Iris pigment epithelial cell (primary cell): ENCODE data around the gene RMDN2.

Experiments used
- DNase-seq: peaks from one replicate; pipeline ENCODE4 v3.0.0-alpha.2; 2011; ENCODE audit warnings: low read depth

The RMDN2 gene, protein sequence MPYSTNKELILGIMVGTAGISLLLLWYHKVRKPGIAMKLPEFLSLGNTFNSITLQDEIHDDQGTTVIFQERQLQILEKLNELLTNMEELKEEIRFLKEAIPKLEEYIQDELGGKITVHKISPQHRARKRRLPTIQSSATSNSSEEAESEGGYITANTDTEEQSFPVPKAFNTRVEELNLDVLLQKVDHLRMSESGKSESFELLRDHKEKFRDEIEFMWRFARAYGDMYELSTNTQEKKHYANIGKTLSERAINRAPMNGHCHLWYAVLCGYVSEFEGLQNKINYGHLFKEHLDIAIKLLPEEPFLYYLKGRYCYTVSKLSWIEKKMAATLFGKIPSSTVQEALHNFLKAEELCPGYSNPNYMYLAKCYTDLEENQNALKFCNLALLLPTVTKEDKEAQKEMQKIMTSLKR

DNA sequence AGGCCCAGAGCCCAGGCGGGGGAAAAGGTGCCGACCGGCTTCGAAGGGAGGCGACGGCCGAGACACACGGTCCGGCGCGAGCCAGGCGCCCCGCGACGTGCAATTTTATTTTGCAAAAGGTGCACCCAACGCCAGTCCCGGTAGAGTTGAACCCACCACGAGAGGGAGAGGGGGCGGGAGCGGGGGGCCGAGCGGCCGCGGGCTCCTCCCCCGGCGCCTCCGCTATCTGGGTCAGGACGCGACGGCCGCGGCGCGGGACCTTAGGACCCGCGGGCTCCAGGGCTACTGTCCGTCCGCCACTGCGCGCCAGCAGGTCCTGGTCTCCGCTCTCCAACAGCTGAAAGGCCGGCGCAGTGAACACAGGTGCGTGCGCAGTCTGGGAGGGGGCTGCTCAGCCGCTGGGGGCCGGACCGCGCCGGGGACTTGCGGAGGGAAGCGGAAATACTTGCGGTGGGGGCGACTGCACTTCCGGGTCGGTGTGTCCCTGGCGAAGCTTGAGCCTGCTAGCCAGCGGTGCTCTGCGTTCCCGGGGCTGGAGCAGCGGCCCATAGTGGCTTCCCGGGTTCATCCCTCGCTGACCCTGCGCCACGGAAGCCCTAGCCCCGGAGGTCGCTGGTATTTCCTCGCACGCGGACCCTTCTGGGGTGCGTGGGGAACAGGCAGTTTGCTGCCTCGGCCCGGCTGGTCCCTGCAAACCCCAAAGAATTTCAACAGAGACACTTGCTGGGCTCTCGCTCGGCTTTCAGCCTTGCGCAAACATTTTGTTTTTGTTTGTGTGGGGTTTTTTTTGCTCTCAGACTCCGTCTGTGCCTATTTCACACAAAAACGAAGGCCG is at the start of gene RMDN2:
Gene RMDN2, plus strand, starts transcription at position 225 of the 835 bp plus-strand sequence. CDS start 3,991 bp downstream, outside the sequence.
- DNase-seq, result peak; percentile 91

DNA sequence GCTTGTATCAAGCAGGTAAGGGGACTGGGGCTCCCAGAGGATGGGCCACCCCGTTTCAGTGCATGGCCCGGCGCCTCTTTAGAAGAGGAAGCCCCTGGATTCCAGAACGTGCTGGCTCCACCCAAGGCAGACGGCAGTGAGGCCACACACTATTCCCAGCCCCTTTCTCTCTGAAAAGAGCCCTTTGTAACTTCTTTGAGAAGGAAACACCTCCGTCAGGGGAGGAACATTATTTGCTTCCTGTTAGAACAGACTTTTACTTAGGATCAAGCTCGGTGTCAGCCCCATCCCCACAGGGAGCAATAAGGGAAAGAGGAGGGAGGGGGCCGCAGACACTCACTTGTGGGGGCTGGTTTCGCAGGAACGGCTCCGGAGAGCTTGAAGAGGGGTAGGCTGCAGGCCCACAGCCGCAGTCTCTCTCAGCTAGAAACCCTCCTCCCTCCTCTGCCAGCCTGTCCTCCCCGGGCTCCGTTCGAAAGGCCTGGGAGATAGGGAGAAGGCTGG is 49.6 kb upstream of the RMDN2 start:
- no peak for DNase-seq

DNA sequence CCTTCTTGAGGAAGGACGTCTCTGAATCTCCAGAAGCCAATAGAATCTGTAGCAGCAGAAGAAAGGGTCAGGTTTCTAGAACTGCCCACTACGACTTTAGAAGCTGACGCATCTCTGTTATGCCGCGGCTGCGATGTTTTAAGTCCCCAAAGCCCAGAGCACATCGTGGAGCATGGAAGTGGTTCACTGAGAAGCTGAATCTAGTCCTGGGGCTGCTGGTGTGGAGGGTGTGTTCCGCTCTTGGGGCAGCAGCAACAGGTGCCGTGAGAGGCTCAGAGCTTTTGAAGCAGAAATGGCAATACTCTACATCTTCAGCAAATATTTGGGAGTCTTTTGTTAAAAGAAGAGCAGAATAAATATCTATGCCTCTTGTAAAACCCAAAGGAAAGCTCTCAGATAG is 48.9 kb upstream of the RMDN2 start:
- DNase-seq, result no peak

DNA sequence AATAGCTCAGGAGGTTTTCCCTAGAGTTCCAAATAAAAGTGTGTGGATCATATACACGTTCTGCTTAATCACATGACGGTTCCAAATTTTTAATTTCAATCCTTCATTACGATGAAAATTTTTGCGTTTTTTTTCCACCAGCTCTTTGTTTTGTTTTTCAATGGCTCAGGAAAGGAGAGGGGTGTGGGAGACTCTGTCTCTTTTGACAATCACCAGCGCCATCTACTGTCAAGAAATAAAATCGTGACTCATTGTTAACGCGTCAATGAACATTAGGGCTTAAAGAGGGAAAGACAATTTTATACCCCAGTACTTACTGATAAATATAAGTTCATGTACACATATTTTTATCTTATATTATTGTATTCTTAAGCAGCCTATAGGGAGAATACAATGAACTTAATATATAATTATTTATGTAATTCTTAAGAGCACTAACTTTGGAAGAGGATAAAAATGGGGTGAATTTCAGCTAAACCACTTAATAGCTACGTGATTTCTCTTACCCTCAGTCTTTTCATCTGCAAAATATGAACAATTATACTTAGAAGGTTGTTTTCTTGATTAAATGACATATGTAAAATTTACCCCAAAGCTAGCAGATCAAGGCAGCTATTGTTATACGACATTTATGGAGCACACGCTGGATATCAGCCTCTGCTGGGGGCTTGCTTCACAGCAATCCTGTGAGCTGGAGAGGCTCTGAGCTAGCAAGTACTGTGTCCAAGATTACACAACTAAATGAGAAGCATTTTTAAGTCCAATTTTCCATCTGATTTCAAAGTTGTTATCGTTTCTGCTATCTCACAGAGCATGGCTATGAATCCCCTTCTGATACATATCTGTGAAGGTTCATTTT is 47.4 kb upstream of the RMDN2 start:
- peak; percentile 63 for DNase-seq

DNA sequence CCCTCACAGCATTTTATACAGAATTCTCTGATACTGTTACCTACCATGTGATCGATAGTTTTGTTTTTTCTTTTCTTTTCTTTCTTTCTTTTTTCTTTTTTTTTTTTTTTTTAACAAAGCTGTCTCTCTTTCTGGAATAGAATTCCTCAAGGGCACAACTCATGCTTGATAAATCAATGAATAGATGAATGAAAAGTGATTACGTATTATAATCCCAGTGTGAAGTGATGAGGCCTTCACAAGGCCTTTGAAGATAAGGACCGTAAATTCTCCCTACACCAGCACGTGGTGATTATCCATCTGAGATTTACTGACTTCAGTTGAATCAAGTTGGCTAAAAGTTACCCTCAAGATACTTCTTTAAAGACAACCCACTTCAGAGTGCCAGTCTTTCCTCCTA is 46.6 kb upstream of the RMDN2 start:
- no peak for DNase-seq

DNA sequence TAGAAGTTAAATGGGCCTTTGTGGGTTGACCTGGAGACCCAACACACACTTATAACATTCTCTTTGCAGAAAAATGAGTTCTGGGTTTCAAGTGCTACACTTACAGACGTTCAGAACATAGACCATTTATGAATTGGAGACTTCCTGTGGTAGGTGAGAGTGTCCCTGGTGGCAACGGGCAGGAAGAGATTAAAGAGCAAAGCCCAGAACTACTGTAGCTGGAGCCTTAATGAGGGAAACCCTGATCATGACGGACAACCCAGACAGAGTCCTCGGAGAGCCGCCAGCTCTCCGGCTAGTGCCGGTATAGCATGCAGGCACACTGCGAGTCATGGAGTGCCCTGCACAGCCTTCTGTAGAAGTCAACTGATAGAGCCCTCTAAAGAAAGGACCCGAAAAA is 44.5 kb upstream of the RMDN2 start:
- no peak for DNase-seq

DNA sequence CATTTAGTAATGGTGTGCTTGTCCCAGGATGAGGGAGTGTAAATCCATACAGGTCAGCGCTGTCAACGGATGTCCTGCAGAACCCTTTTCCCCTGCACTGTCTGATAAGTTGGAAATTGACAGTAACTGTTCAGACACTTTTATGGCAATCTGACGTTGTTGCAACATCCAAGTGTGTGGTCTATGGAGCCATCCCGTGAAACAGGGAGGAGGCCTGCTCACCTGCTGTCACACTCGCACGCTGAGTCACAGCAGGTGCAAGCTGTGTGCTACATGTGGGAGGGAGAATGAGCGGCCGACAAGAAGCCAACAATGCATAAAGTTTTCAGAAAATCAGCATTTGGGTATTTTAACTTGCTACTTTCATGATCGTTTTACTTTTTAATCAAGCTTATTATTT is 43.7 kb upstream of the RMDN2 start:
- DNase-seq, result no peak

DNA sequence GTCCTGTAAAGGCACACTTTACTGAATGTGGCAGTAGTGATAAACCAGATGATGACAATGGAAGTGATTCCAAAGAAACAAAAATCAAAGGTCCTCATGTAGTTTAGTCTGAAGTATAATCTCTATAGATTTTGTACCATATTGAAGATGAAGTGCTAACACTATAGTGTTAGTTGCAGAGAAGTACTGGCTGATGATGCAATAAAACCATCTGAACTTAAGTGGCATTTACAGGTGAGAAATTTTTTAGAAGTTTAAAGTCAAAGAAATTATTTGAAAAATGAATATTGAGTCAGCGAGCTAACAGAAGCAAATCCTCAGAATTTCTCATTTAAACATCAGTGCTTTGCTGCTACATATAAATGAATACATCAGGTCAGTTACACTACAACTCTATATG is 43.1 kb upstream of the RMDN2 start:
- no peak for DNase-seq

DNA sequence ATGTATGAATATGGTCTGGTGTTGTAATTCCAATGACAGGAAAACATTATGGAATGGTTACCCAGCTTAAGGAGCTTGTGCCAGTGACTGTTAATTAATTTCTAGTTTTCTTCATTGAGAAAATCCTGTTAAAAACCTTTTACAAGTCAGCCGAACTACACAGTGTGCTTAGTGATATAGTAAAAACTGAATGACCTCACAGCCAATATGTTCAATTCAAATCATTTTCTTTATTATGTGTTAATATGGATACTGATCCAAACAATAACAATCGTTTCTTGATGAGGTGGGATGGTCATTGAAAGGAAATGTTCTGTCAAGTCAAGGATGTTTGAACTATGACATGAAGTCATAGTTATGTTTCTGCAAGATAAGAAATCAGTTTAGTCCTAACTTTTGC is 41.6 kb upstream of the RMDN2 start:
- no peak for DNase-seq

DNA sequence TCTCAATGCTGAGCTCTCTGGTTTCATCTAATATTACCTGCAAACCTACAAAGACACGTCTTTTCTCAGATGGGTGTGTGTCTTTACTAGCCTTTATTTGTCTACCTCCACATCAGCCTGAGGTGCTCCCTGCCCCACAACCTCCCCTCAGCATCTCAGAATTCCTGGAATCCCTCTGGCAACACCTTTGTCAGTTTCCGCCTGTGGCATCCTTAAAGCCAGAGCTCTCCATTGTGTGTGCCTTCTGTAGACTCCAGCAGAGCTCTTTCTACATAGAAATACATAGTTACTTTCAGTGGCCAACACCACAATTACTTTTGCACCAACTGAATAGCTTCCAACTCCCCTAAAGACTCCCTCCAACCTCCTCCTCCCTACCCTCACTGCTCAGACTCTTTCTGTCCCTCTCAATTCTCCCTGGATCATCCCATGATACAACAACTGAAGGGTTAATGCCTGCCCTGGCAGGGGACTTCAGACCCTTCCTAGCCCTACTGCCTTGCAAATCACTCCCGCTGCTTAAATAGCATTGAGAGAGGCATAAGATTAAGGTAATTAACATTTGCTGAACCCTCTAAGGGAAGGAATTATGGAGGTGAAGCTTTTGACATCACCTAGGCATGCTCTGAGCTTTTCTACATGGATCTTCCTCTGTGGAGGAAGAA is 39.6 kb upstream of the RMDN2 start:
- no peak for DNase-seq

DNA sequence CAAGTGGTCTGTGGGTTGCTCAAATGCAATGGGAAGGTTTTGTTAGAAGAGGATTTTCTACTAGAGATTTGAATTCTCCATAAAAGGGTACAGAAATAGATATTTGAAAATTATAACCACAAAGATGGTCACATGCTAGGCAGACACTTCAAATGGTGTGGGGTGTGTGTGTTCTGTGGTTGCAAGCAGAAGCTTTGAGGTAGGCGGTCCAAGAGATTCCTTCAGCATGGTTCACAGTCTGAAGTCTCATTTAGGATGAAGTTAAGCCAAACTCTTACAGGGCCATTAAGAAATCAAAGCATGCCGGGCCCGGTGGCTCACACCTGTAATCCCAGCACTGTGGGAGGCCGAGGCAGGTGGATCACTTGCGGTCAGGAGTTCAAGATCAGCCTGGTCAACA is 38.3 kb upstream of the RMDN2 start:
- peak; percentile 92 for DNase-seq

DNA sequence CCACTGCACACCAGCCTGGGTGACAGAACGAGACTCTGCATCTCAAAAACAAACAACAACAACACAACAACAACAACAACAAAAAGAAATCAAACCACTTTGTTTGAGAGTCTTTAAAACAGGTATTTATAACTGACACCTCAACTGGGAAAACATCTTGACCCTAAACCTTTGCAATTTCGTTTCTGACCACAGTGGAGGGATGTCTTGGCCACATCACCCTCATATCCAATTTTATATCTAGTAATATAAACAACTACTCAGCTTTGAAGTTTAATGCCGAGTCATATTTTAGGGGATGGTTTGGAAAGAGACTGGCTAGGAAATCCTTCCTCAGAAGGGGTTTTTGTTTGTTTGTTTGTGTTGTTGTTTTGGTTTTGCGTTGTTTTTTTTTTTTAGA is 37.8 kb upstream of the RMDN2 start:
- DNase-seq, result no peak

DNA sequence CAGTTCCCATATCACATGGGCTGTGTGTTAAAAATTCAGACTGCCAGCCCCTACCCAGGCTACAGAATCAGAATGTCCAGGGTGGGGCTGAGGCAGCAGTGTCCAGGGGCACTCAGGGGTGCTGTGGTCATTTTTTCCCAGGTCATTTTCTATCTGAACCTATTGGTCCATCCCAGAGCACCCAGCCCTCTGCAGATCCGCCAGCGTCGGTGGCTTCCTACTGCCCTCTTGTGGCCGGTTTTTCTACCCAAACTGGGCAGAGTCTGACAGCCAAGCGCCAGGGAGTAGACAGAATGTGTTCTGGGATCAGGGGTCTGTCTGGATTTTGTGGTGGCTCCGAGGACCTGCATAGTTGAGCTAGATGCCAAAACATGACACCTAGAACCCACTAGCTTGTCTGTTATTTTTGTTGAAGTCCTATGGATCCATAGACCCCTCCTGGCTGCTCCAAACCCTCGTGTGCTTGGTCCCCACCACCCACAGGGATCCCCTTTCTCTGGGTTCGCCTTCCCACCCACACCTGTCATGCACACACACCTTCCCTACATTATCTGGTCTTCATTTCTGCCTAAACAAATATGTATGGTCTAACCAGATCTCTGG is 34.1 kb upstream of the RMDN2 start:
- peak; percentile 68 for DNase-seq

DNA sequence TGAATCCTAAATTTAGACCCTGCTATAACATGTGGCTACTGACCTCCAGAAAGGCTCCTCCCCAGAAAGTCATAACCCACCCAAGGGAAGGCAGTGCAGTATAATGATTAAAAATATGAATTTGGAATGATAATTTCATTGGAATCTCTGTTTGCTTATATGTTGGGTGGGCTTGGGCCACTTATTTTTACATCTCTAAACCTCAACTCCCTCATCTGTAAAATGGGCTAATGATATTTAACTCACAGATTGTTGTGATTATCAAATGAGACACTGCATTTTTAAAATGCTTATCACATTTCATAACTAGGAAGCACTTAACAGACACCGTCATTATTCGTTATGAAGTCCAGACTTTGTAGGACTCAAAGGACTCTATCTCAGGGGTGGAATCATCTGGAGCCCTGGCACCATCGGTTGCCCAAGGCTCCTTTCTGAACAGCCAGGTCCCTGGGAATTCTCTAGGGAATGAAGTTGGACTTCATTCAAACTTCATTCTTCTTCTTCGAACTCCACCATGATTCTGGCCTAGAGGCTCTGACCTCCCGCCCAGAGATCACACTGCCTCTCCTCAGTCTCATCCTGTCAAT is 33.1 kb upstream of the RMDN2 start:
- no peak for DNase-seq

DNA sequence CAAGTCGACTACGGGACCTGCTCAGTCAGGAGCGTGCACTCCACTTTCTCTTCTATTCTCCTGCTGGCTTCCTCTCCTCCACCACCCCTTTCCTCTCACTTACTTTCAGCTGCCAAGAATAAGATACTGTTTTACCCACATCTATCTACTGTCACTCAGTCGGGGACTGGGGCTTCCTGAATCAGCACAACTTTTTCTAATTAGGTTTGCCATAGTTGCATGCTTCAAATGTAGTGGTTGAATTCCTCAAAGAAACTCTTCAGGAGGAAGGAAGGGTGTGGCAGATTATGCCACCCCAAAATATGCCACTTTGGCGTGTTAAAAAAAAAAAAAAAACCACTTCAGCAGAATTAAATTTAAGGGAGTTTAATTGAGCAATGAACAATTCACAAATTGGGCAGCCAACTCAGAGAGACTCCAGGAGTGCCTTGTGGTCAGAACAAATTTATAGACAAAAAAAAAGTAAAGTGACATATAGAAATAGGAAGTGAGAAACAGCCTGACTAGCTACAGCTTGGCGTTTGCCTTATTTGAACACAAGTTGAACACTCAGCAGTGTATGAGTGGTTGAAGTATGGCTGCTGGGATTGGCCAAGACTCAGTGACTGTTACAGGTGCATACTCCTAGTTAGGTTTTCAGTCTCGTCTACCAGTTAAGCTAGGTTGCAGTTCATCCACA is 32.5 kb upstream of the RMDN2 start:
- DNase-seq, result no peak

DNA sequence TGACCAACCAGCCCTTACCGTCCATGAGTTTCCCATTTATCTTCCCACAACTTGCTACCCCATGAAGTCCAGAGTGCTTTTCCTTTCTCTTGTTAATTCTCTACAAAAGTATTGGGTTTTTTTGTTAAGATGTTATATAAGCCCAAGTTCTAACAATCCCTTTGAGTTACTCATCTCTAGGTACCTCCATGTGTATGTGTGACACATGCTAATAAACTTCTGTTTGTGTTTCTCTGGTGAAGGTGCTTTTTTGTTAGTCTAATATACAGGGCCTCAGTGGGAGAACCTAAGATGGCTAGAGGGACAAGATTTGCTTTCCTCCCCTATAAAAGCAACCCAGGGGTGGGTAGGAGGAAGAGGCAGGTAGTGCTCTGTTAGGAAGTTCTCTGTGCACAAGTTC is 31.8 kb upstream of the RMDN2 start:
- DNase-seq, result no peak

DNA sequence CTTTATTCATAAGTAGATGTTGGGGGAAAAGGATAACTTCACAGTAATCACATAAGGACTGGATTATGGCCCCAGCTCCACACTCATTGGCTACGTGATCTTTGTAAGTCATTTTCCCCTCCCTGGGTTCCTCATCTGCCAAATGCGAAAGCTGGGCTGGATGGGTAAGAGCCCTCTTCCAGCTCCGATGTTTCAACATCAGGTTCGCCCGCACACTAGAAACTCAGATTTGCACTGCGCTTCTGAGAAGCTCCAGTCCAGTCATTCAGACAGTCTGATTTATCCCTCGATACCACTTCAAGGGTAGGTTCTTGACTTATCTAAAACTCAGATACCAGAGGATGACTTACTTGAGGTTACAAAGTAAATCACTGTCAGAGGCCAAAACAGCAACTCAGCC is 31.0 kb upstream of the RMDN2 start:
- DNase-seq, result no peak

DNA sequence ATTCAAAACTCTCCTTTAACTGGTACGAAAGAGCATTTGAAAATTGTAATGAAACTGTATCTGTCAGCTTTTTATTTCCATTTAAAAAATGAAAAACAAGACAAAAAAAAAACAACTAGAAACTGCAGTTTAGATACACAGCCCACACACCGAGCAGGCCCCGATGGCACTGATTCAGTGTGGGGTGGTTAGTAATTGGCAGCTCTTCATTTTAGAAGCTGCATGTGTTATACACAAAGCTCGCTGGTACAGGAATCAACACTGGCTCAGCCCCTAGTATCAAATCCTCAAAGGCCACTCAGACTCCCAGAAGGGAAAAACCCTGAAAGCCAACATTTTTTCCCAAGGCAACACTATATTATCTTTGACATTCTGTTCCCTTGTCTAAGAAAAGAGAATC is 30.5 kb upstream of the RMDN2 start:
- DNase-seq, result no peak

DNA sequence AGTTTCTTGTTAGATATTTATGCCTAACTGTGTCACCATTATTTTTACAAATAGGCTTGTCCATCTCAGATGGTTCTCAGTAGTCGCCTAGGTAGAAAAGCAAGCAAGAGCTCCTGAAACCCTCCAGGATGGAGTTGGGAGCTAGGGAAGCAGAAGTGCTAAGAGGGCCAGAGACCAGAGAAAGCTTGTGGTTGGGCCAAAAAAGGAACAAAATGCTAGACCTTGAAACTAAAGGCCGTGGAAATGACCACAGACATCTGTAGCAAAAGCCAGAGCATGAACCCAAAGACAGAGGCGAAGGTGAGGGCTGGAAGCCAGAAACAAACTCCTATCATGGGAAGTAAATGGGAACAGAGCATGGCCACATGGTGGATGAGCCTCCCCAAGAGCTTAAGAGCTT is 29.9 kb upstream of the RMDN2 start:
- no peak for DNase-seq

DNA sequence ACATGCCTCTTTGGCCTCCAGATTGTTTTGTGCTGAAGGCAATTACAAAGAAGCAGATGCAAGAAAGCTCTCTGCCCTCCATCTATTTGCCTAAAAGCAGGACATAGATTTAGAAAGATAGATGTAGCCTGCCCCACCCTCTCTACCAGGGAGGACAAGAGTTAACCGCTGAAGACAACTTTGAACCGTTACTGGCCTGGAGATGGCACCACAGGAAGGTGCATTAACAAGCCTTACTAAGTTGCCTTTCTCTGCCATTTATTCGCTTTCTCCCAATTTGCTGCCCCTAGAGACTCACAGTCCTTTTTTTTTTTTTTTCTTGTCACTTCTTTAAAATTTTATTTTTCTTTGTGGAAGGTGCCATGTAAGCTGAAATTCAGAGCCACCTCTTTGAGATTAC is 28.8 kb upstream of the RMDN2 start:
- no peak for DNase-seq
